RPMI7951 (cell line): Measurements from ENCODE around the gene TAP1. TPM values are rescaled to one million over a fixed set of nuclear protein-coding genes. Genes with fewer than 3 reads are reported as not detected.
A peak's percentile ranks its signal among the peaks of the same experiment; 100 is the strongest.
"Not testable (repeated sequence)": the region's sequence is repeated elsewhere in the genome, so short reads cannot be mapped to it uniquely, and the experiment has no call there.

Experiments used
- DNase-seq: peaks from one replicate; pipeline ENCODE4 v3.0.0-alpha.2; 2012; ENCODE audit warnings: low read depth
- total RNA-seq: library from RNA; depleted of rRNA; stranded (reverse); fragments of >200 nt; shearing (Covaris generic); gene quantifications from 2 replicates; pipeline ENCODE4 v1.2.3, GENCODE V29; 2014; rRNA removed

Gene TAP1
- total RNA-seq, 1 experiment from 2014 or later: 93.7 TPM

- DNase-seq: no peak
Measured at GRCh38 chr6:32807020-32807580, 46.4 kb downstream of the TAP1 start.

DNA sequence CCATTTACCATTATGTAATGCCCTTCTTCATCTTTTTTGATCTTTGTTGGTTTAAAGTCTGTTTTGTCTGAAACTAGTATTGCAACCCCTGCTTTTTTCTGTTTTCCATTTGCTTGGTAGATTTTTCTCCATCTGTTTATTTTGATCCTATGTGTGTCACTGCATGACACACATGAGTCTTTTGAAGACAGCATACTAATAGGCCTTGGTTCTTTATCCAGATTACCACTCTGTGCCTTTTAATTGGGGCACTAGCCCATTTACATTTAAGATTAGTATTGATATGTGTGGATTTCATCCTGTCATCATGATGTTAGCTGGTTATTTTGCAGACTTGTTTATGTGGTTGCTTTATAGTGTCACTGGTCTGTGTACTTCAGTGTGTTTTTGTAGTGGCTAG, 48.1 kb downstream of the TAP1 start:
- DNase-seq: not testable (repeated sequence)

- DNase-seq: no peak
Measured at GRCh38 chr6:32803416-32803815, 50.1 kb downstream of the TAP1 start.

GRCh38 chr6:32799740-32800139, 53.8 kb downstream of the TAP1 start:
- no peak for DNase-seq

- DNase-seq: no peak
Measured at GRCh38 chr6:32799168-32799567, 54.3 kb downstream of the TAP1 start.

DNA sequence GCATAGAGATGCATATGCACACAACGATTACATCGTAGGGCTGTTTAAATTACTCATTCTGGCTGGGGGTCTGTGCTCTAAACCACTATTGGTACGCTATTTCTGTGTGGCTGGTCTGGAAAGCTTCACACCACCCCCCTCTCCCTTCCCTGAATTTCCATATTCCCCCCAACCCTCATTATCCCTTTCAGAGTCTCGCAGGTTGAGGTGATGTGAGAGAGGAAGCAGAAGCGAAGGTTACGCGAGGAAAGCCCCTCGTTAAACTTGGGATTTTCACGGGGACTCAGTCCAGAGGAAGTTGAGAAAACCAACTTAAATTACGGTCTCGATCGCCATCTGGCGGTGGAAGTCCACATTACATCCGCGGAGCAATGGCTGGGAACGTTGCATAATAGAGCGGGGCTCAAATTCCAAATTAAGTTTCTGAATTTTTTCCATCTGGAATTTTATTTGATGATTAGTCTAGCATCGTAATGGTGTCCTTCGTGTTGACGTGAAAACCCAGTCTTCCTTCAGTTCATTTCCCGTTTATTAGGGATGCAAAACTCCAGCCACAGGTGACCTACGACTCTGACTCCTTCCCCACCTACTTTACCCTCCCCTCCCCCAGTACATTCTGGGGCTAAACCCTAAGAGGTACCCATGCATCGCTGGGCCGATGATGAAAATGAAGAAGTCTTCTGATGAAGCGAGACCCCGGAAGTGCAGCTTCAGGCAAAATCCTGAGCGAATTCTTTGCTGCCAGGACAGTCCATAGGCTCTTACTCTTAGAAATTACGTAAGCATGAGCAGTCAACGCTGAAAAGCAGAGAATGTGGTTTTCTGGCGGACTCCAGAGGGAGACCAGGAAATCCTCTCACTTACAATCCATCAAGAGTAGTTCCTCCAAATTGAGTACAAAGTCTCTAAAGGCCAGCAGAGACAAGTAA, 56.4 kb downstream of the TAP1 start:
- peak; percentile 50 for DNase-seq

Other genes with a start within 250 kb of the TAP1 start
- gene HLA-DQA1, start 216.3 kb downstream of the TAP1 start, total RNA-seq: not detected in 2 replicates
- gene HLA-DQB1, start 187.0 kb downstream of the TAP1 start, total RNA-seq: not detected in 2 replicates
- gene HLA-DQA2, start 112.3 kb downstream of the TAP1 start, total RNA-seq: not detected in 2 replicates
- not detected in 2 replicates for gene HLA-DQB2, start 90.2 kb downstream of the TAP1 start, total RNA-seq
- gene HLA-DOB, start 36.7 kb downstream of the TAP1 start, total RNA-seq: 0.10 TPM in 1 of 2 replicates, not detected in the other
- 15.1 and 18.3 TPM in 2 replicates for gene TAP2, start 15.0 kb downstream of the TAP1 start, total RNA-seq
- gene PSMB8, start 9.7 kb downstream of the TAP1 start, total RNA-seq: 141 and 189 TPM in 2 replicates
- 174 and 201 TPM in 2 replicates for gene PSMB9, start 488 bp upstream of the TAP1 start, total RNA-seq
- 2.5 and 3.1 TPM in 2 replicates for gene HLA-DMB, start 87.3 kb upstream of the TAP1 start, total RNA-seq
- 10.1 and 10.9 TPM in 2 replicates for gene HLA-DMA, start 99.4 kb upstream of the TAP1 start, total RNA-seq
- 77.5 and 82.1 TPM in 2 replicates for gene BRD2, start 114.9 kb upstream of the TAP1 start, total RNA-seq
- gene HLA-DOA, start 155.9 kb upstream of the TAP1 start, total RNA-seq: under 0.01 TPM in 1 of 2 replicates, not detected in the other
- gene HLA-DPA1, start 219.9 kb upstream of the TAP1 start, total RNA-seq: 4.4 and 10.0 TPM in 2 replicates
- gene HLA-DPB1, start 222.3 kb upstream of the TAP1 start, total RNA-seq: 29.6 and 35.4 TPM in 2 replicates